SK-N-MC (cell line): ENCODE data around the gene TUBB2B.

ENCODE experiments used
- DNase-seq: peaks from one replicate; pipeline ENCODE4 v3.0.0-alpha.2; 2011; ENCODE audit warnings: low read depth, low spot score
- H3K27ac ChIP-seq: fragments of 200-600 bp; sonication (generic); 2 replicates; pipeline ENCODE4 v1.5.1; 2016; ENCODE audit warnings: mixed run types
- H3K36me3 ChIP-seq: fragments of 200-600 bp; sonication (generic); 2 replicates; pipeline ENCODE4 v1.6.1; 2017; ENCODE audit warnings: antibody characterized with exemption, low read length, mixed read lengths; ENCODE audit not compliant: insufficient read depth
- H3K4me3 ChIP-seq: fragments of 200-600 bp; sonication (generic); 2 replicates; pipeline ENCODE4 v1.5.1; 2016
- H3K9ac ChIP-seq: fragments of 200-600 bp; sonication (generic); 2 replicates; pipeline ENCODE4 v1.8.0; 2017; ENCODE audit warnings: mixed run types, mixed read lengths; ENCODE audit not compliant: insufficient read length
- H3K9me3 ChIP-seq: fragments of 200-600 bp; sonication (generic); 2 replicates; pipeline ENCODE4 v1.6.1; 2017; ENCODE audit warnings: low read depth, mild to moderate bottlenecking, antibody characterized with exemption, low read length, moderate library complexity, mixed read lengths
- EZH2 ChIP-seq: fragments of 200-600 bp; sonication (generic); IDR thresholded peaks from one replicate; pipeline ENCODE4 v1.6.1; 2017; ENCODE audit warnings: antibody characterized with exemption
- FOXP2 ChIP-seq: optimal IDR thresholded peaks from 2 replicates; pipeline ENCODE3; 2011; ENCODE audit warnings: mild to moderate bottlenecking, moderate library complexity; ENCODE audit not compliant: insufficient read depth; ENCODE audit errors: extremely low read length, control extremely low read depth
- POLR2AphosphoS5 ChIP-seq: IDR thresholded peaks from 2 replicates; pipeline ENCODE4 v1.6.1; 2012; ENCODE audit warnings: mild to moderate bottlenecking, low read depth, low read length, borderline replicate concordance

TUBB2B gene

GRCh38 chr6:3269281-3269975 lies 42.0 kb upstream of the TUBB2B start:
- TF ChIP-seq FOXP2 (no peak), POLR2AphosphoS5 (no peak), EZH2 (no peak)
- H3K4me3 ChIP-seq, result no peak overlapping the region
- no peak overlapping the region for H3K27ac ChIP-seq
- no peaks in the 10 kb centered on the region for H3K9me3 ChIP-seq
- no peak for DNase-seq
- H3K36me3 ChIP-seq, result peaks cover 41% of the 10 kb centered on the region
- H3K9ac ChIP-seq, result no peak overlapping the region

- peaks cover 48% of the 10 kb centered on the region for H3K36me3 ChIP-seq
- H3K27ac ChIP-seq, result no peak overlapping the region
- no peak overlapping the region for H3K9ac ChIP-seq
- DNase-seq, result no peak
- no peak for TF ChIP-seq POLR2AphosphoS5
- TF ChIP-seq FOXP2, result no peak
- TF ChIP-seq EZH2, result no peak
- no peaks in the 10 kb centered on the region for H3K9me3 ChIP-seq
- no peak overlapping the region for H3K4me3 ChIP-seq
Observed at GRCh38 chr6:3268680-3269079, 41.2 kb upstream of the TUBB2B start.

- H3K9me3 ChIP-seq, result no peaks in the 10 kb centered on the region
- TF ChIP-seq FOXP2, result no peak
- no peak for TF ChIP-seq EZH2
- no peak for TF ChIP-seq POLR2AphosphoS5
- H3K9ac ChIP-seq, result no peak overlapping the region
- H3K27ac ChIP-seq, result no peak overlapping the region
- H3K36me3 ChIP-seq, result peaks cover 49% of the 10 kb centered on the region
- no peak for DNase-seq
- no peak overlapping the region for H3K4me3 ChIP-seq
Observed at GRCh38 chr6:3267162-3267561, 39.7 kb upstream of the TUBB2B start.

GRCh38 chr6:3266170-3266569 lies 38.7 kb upstream of the TUBB2B start:
- Histone ChIP-seq H3K9ac (no peak overlapping the region), H3K27ac (no peak overlapping the region), H3K9me3 (no peaks in the 10 kb centered on the region), H3K36me3 (peaks cover 42% of the 10 kb centered on the region), H3K4me3 (no peak overlapping the region)
- no peak for DNase-seq
- TF ChIP-seq EZH2 (no peak), POLR2AphosphoS5 (no peak), FOXP2 (no peak)

GRCh38 chr6:3265671-3266070 lies 38.2 kb upstream of the TUBB2B start:
- no peak overlapping the region for H3K9ac ChIP-seq
- no peak for DNase-seq
- no peaks in the 10 kb centered on the region for H3K9me3 ChIP-seq
- peaks cover 40% of the 10 kb centered on the region for H3K36me3 ChIP-seq
- H3K4me3 ChIP-seq, result no peak overlapping the region
- no peak for TF ChIP-seq FOXP2
- TF ChIP-seq EZH2, result no peak
- TF ChIP-seq POLR2AphosphoS5, result no peak
- H3K27ac ChIP-seq, result no peak overlapping the region

- TF ChIP-seq EZH2 (no peak), FOXP2 (no peak), POLR2AphosphoS5 (no peak)
- no peak overlapping the region for H3K4me3 ChIP-seq
- no peak overlapping the region for H3K9ac ChIP-seq
- no peaks in the 10 kb centered on the region for H3K9me3 ChIP-seq
- no peak overlapping the region for H3K27ac ChIP-seq
- no peak for DNase-seq
- H3K36me3 ChIP-seq, result peaks cover 27% of the 10 kb centered on the region
Observed at GRCh38 chr6:3264356-3264755, 36.9 kb upstream of the TUBB2B start.

GRCh38 chr6:3263096-3263495 lies 35.6 kb upstream of the TUBB2B start:
- Histone ChIP-seq H3K27ac (no peak overlapping the region), H3K9ac (no peak overlapping the region), H3K4me3 (no peak overlapping the region), H3K9me3 (no peaks in the 10 kb centered on the region), H3K36me3 (peaks cover 21% of the 10 kb centered on the region)
- DNase-seq, result no peak
- no peak for TF ChIP-seq EZH2
- TF ChIP-seq POLR2AphosphoS5, result no peak
- TF ChIP-seq FOXP2, result no peak

- Histone ChIP-seq H3K36me3 (peaks cover 18% of the 10 kb centered on the region), H3K9ac (no peak overlapping the region), H3K27ac (no peak overlapping the region)
Observed at GRCh38 chr6:3261921-3262320, 34.5 kb upstream of the TUBB2B start.

GRCh38 chr6:3261518-3261820 lies 34.0 kb upstream of the TUBB2B start:
- no peak for TF ChIP-seq EZH2
- no peak for TF ChIP-seq POLR2AphosphoS5
- TF ChIP-seq FOXP2, result no peak
- Histone ChIP-seq H3K9ac (no peak overlapping the region), H3K27ac (no peak overlapping the region), H3K4me3 (no peak overlapping the region), H3K9me3 (no peaks in the 10 kb centered on the region), H3K36me3 (peaks cover 18% of the 10 kb centered on the region)
- DNase-seq, result no peak

More at GRCh38 chr6:3261921-3262320, 34.5 kb upstream of the TUBB2B start:
- no peaks in the 10 kb centered on the region for H3K9me3 ChIP-seq
- TF ChIP-seq POLR2AphosphoS5, result no peak
- no peak for TF ChIP-seq FOXP2
- no peak for TF ChIP-seq EZH2
- DNase-seq, result no peak
- H3K4me3 ChIP-seq, result no peak overlapping the region
